Activated CD8-positive, alpha-beta T cell treated with anti-CD3 and anti-CD28 coated beads for 36 hours (primary cell): ENCODE measurements around the gene ZSCAN20. TPM values are rescaled to one million over a fixed set of nuclear protein-coding genes. Genes with fewer than 3 reads are reported as not detected.
A peak's percentile ranks its signal among the peaks of the same experiment; 100 is the strongest.

Experiments
- ATAC-seq: fragments of 200-7000 bp; cut with Tn5 transposase; one replicate; pipeline ENCODE4 v1.10.0; 2021; ENCODE audit warnings: mild to moderate bottlenecking, moderate library complexity
- CTCF ChIA-PET: fragments of 350-600 bp; sonication (Branson Sonifier 250); formaldehyde crosslinking; loops from one replicate; lab custom pipeline; 2021; ENCODE audit warnings: antibody characterized with exemption; lab: Charles Lee
- POLR2A ChIA-PET: fragments of 350-600 bp; sonication (Branson Sonifier 250); formaldehyde crosslinking; loops from one replicate; lab custom pipeline; 2021; ENCODE audit warnings: antibody characterized with exemption; lab: Charles Lee
- DNase-seq: peaks from one replicate; pipeline ENCODE4 v3.0.0-alpha.2; 2020
- H3K27ac Mint-ChIP-seq: one replicate; pipeline ENCODE4 v1.8.0; 2021; ENCODE audit warnings: mild to moderate bottlenecking, mixed read lengths
- H3K27me3 Mint-ChIP-seq: one replicate; pipeline ENCODE4 v1.8.0; 2021; ENCODE audit warnings: mixed read lengths
- H3K36me3 Mint-ChIP-seq: one replicate; pipeline ENCODE4 v1.8.0; 2021; ENCODE audit warnings: low read depth, mixed read lengths
- H3K4me1 Mint-ChIP-seq: one replicate; pipeline ENCODE4 v1.8.0; 2021; ENCODE audit warnings: low read depth, mixed read lengths
- H3K4me3 Mint-ChIP-seq: one replicate; pipeline ENCODE4 v1.8.0; 2021; ENCODE audit warnings: mild to moderate bottlenecking, moderate library complexity, mixed read lengths
- H3K9me3 Mint-ChIP-seq: one replicate; pipeline ENCODE4 v1.8.0; 2021; ENCODE audit warnings: mixed read lengths
- intact Hi-C: fragments of 100-400 bp; cut with micrococcal nuclease; formaldehyde crosslinking; loops from one replicate; pipeline ENCODE4 v1.10.0; 2022
- total RNA-seq, 2 experiments: library from RNA; stranded (reverse); gene quantifications; one replicate each; pipeline ENCODE4 v1.2.3, GENCODE V29; 2021
- TF ChIP-seq, protein P1 (sequence below): fragments of 200-600 bp; IDR thresholded peaks from one replicate; pipeline ENCODE4 v1.8.0; 2022; ENCODE audit warnings: antibody characterized with exemption, mild to moderate bottlenecking

The ZSCAN20 gene
- total RNA-seq, 2 experiments from 2014 or later, result 2.6 to 3.2 TPM

GRCh38 chr1:33468011-33468410 is 4.4 kb upstream of the ZSCAN20 start:
- Mint-ChIP-seq H3K27ac (no peak overlapping the region), H3K9me3 (no peaks in the 10 kb centered on the region), H3K4me1 (peaks cover 15% of the 10 kb centered on the region), H3K27me3 (no peaks in the 10 kb centered on the region), H3K36me3 (no peaks in the 10 kb centered on the region), H3K4me3 (no peak overlapping the region)
- POLR2A ChIA-PET, result interaction anchor here (1.6 kb wide), 1 partner anchor 36 kb away, joined by 5 read pairs; no protein-coding TSS in a partner anchor
- TF ChIP-seq, protein P1, sequence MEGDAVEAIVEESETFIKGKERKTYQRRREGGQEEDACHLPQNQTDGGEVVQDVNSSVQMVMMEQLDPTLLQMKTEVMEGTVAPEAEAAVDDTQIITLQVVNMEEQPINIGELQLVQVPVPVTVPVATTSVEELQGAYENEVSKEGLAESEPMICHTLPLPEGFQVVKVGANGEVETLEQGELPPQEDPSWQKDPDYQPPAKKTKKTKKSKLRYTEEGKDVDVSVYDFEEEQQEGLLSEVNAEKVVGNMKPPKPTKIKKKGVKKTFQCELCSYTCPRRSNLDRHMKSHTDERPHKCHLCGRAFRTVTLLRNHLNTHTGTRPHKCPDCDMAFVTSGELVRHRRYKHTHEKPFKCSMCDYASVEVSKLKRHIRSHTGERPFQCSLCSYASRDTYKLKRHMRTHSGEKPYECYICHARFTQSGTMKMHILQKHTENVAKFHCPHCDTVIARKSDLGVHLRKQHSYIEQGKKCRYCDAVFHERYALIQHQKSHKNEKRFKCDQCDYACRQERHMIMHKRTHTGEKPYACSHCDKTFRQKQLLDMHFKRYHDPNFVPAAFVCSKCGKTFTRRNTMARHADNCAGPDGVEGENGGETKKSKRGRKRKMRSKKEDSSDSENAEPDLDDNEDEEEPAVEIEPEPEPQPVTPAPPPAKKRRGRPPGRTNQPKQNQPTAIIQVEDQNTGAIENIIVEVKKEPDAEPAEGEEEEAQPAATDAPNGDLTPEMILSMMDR, result no peak
- intact Hi-C loops, result no loop called here
- no peak for ATAC-seq
- DNase-seq, result no peak
- CTCF ChIA-PET, result interaction anchor here (1.7 to 1.9 kb wide), 2 partner anchors 145 to 172 kb away, joined by 5 to 7 read pairs; no protein-coding TSS in a partner anchor

GRCh38 chr1:33468531-33468930 is 3.9 kb upstream of the ZSCAN20 start:
- CTCF ChIA-PET, result interaction anchor here (1.6 to 1.7 kb wide), 2 partner anchors 22 to 173 kb away, joined by 4 to 7 read pairs; no protein-coding TSS in a partner anchor
- TF ChIP-seq, protein P1, result no peak
- POLR2A ChIA-PET, result interaction anchor here (1.6 kb wide), 1 partner anchor 36 kb away, joined by 5 read pairs; no protein-coding TSS in a partner anchor
- intact Hi-C loops, result no loop called here
- H3K9me3 Mint-ChIP-seq, result no peaks in the 10 kb centered on the region
- H3K4me3 Mint-ChIP-seq, result no peak overlapping the region
- no peaks in the 10 kb centered on the region for H3K36me3 Mint-ChIP-seq
- peaks cover 18% of the 10 kb centered on the region for H3K4me1 Mint-ChIP-seq
- H3K27ac Mint-ChIP-seq, result no peak overlapping the region
- ATAC-seq (no peak), DNase-seq (no peak)
- no peaks in the 10 kb centered on the region for H3K27me3 Mint-ChIP-seq

DNA sequence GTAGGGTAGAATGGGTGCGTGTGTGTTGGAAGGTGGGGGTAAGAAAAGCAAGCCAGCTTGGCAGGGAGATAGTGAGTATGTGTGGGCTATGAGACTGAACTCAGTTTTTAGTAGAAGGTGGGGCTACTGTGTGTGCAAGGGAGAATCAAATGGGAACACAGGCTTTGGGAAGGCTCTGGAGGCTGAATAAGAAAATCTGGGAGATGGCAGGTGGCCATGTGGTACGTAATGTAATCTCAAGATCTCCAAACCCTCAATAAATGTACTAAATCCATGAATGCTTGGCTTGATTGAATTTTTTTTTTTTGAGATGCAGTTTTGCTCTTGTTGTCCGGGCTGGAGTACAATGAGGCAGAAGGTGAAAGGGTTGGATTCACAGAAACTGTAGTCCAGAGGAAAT is 3.5 kb upstream of the ZSCAN20 start:
- Mint-ChIP-seq H3K36me3 (no peaks in the 10 kb centered on the region), H3K9me3 (no peaks in the 10 kb centered on the region), H3K4me1 (peaks cover 18% of the 10 kb centered on the region), H3K4me3 (no peak overlapping the region), H3K27ac (no peak overlapping the region), H3K27me3 (no peaks in the 10 kb centered on the region)
- ATAC-seq (no peak), DNase-seq (no peak)
- ChIA-PET POLR2A (interaction anchor here (1.6 kb wide), 1 partner anchor 37 kb away, joined by 5 read pairs; no protein-coding TSS in a partner anchor), CTCF (interaction anchor here (1.3 to 1.6 kb wide), 3 partner anchors 12 to 172 kb away, joined by 4 to 6 read pairs (median 4); no protein-coding TSS in a partner anchor)
- TF ChIP-seq, protein P1, result no peak
- intact Hi-C loops, result no loop called here

DNA sequence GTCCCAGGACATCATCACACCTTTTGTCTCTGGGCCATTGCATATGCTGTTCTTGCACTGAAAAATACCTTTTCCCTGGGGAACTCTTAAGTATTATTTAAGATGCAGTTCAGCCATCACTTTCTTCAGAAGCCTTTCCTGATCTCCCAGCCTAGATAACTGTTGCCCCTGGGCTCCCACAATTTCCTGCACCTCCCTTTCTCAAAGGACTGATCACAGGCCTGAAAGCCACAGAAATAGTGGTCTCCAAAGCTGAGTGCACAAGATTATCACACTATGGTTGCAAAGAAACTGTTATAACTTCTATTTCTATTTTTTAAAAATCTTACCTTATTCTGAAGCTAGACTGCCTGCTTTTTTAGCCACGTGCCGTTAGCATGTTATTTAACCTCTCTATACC is 2.8 kb upstream of the ZSCAN20 start:
- no peaks in the 10 kb centered on the region for H3K9me3 Mint-ChIP-seq
- TF ChIP-seq, protein P1, result no peak
- DNase-seq (no peak), ATAC-seq (no peak)
- ChIA-PET CTCF (interaction anchor here (1.3 to 3.5 kb wide), 5 partner anchors 11 to 173 kb away, joined by 4 to 15 read pairs (median 6); no protein-coding TSS in a partner anchor), POLR2A (no interaction called here)
- no peaks in the 10 kb centered on the region for H3K36me3 Mint-ChIP-seq
- peaks cover 18% of the 10 kb centered on the region for H3K4me1 Mint-ChIP-seq
- H3K27ac Mint-ChIP-seq, result no peak overlapping the region
- no peak overlapping the region for H3K4me3 Mint-ChIP-seq
- intact Hi-C loops, result loop anchor here (5.0 kb wide), 1 partner anchor 172 kb away; no protein-coding TSS in a partner anchor
- no peaks in the 10 kb centered on the region for H3K27me3 Mint-ChIP-seq

DNA sequence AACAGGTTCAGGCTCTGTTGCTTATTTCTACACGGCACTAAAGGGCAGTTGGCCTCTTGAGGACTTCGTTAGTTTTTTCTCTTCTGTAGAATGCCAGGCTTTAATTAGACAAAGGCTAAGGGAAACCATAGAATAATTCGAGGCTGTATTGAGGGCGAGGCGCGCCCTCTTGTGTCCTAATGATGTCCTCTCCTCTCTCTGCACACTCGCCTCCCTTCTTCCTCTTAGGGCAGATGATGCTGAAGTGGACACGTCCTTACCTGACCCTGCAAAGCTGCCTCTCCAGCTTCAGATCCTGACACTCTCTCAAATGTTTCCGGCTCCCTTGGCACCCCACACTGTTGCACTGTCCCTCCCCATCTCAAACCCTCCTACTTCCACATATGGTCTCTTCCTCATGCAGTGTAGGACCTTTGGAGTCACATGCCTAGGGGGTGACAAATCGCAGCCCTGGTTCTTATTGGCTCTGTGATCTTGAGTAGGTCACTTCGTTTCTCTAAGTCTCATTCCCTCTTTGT is 1.9 kb upstream of the ZSCAN20 start:
- no peaks in the 10 kb centered on the region for H3K9me3 Mint-ChIP-seq
- H3K36me3 Mint-ChIP-seq, result no peaks in the 10 kb centered on the region
- ATAC-seq (peak; percentile 60), DNase-seq (peak; percentile 83)
- peaks cover 18% of the 10 kb centered on the region for H3K4me1 Mint-ChIP-seq
- TF ChIP-seq, protein P1, result peak; percentile 68
- H3K4me3 Mint-ChIP-seq, result no peak overlapping the region
- POLR2A ChIA-PET, result no interaction called here
- intact Hi-C loops, result loop anchor here (5.0 kb wide), 1 partner anchor 173 kb away; no protein-coding TSS in a partner anchor
- H3K27me3 Mint-ChIP-seq, result no peaks in the 10 kb centered on the region
- no peak overlapping the region for H3K27ac Mint-ChIP-seq
- CTCF ChIA-PET, result interaction anchor here (0.7 to 3.9 kb wide), 24 partner anchors 10 to 343 kb away, joined by 3 to 37 read pairs (median 4); partner anchors contain the start of gene TRIM62
